H1 (cell line): ENCODE data around the gene LRRC42. TPM values are rescaled to one million over a fixed set of nuclear protein-coding genes. Genes with fewer than 3 reads are reported as not detected.

Experiments used
- CTCF ChIA-PET: fragments of 300-600 bp; sonication (Branson Sonifier 250); formaldehyde crosslinking; loops from one replicate; lab custom pipeline; 2021; ENCODE audit not compliant: partially characterized antibody; lab: Charles Lee
- POLR2A ChIA-PET: fragments of 300-600 bp; sonication (Branson Sonifier 250); formaldehyde crosslinking; loops from one replicate; lab custom pipeline; 2021; ENCODE audit warnings: inconsistent platforms; ENCODE audit not compliant: partially characterized antibody; lab: Charles Lee
- DNase-seq, 2 experiments: peaks; one replicate each; pipeline versions ENCODE4 v3.0.0 to v3.0.0-alpha.2; 2010 to 2022; ENCODE audit warnings: low spot score in 2 of 2, low read depth in 1 of 2, mixed read lengths in 1 of 2
- FAIRE-seq: peaks from 2 replicates; lab custom pipeline; 2011; peaks lifted over from hg19 to GRCh38; lab: Jason Lieb, UNC
- H2AFZ ChIP-seq: 2 replicates; pipeline ENCODE4 v1.8.1; 2012; ENCODE audit warnings: low read length, inconsistent platforms
- H2AK5ac ChIP-seq: 2 replicates; pipeline ENCODE4 v1.6.1; 2013; ENCODE audit warnings: low read depth, low read length
- H2BK120ac ChIP-seq: replicated peaks from 2 replicates; pipeline ENCODE3; 2013; ENCODE audit warnings: low read depth, low read length, inconsistent platforms
- H2BK12ac ChIP-seq: 2 replicates; pipeline ENCODE4 v1.6.1; 2013; ENCODE audit warnings: low read depth, low read length
- H2BK15ac ChIP-seq: 2 replicates; pipeline ENCODE4 v1.6.1; 2013; ENCODE audit warnings: low read length
- H2BK20ac ChIP-seq: 2 replicates; pipeline ENCODE4 v1.6.1; 2013; ENCODE audit warnings: low read length
- H2BK5ac ChIP-seq: 2 replicates; pipeline ENCODE4 v1.6.1; 2013; ENCODE audit warnings: low read depth, low read length
- H3K14ac ChIP-seq: 2 replicates; pipeline ENCODE4 v1.6.1; 2013; ENCODE audit warnings: inconsistent platforms; ENCODE audit not compliant: insufficient read length
- H3K18ac ChIP-seq: 2 replicates; pipeline ENCODE4 v1.6.1; 2013; ENCODE audit warnings: low read length; ENCODE audit errors: extremely low read depth
- H3K23ac ChIP-seq: 2 replicates; pipeline ENCODE4 v1.6.1; 2013; ENCODE audit warnings: inconsistent platforms; ENCODE audit not compliant: insufficient read length
- H3K23me2 ChIP-seq: 2 replicates; pipeline ENCODE4 v1.6.1; 2013; ENCODE audit warnings: low read depth, low read length
- H3K27ac ChIP-seq: 2 replicates; pipeline ENCODE4 v1.6.1; 2011; ENCODE audit warnings: low read depth, low read length, inconsistent platforms
- H3K27me3 ChIP-seq, 4 experiments: replicated peaks in 1 of 4; 1 replicate in 1 of 4; 2 replicates in 3 of 4; pipeline versions ENCODE4 v1.6.1 to v1.8.1; 2011 to 2013; ENCODE audit warnings: low read length in 3 of 4, mild to moderate bottlenecking in 3 of 4, inconsistent platforms in 2 of 4, mixed read lengths in 2 of 4, moderate library complexity in 1 of 4; ENCODE audit not compliant: control insufficient read depth in 3 of 4, insufficient read depth in 3 of 4; ENCODE audit errors: extremely low read depth in 1 of 4
- H3K36me3 ChIP-seq, 4 experiments: 2 replicates each; pipeline versions ENCODE4 v1.6.1 to v1.8.1; 2011 to 2013; ENCODE audit warnings: mild to moderate bottlenecking in 4 of 4, low read length in 3 of 4, moderate library complexity in 2 of 4, control low read depth in 1 of 4, inconsistent platforms in 1 of 4; ENCODE audit not compliant: insufficient read depth in 4 of 4, control insufficient read depth in 2 of 4
- H3K4ac ChIP-seq: replicated peaks from 2 replicates; pipeline ENCODE3; 2013; ENCODE audit warnings: low read length, low read depth, mixed read lengths, inconsistent platforms; ENCODE audit not compliant: insufficient read length
- H3K4me1 ChIP-seq, 4 experiments: replicated peaks in 1 of 4; 1 replicate in 1 of 4; 2 replicates in 3 of 4; pipeline versions ENCODE4 v1.6.1 to v1.8.1; 2011 to 2013; ENCODE audit warnings: low read length in 3 of 4, inconsistent platforms in 2 of 4, mixed read lengths in 1 of 4; ENCODE audit not compliant: insufficient read depth in 4 of 4, control insufficient read depth in 3 of 4
- H3K4me2 ChIP-seq, 2 experiments: 2 replicates each; pipeline versions ENCODE4 v1.6.1 to v1.8.1; 2011 to 2013; ENCODE audit warnings: low read depth in 2 of 2, low read length in 2 of 2, control low read depth in 1 of 2, inconsistent platforms in 1 of 2, mild to moderate bottlenecking in 1 of 2; ENCODE audit not compliant: insufficient read depth in 1 of 2
- H3K4me3 ChIP-seq, 4 experiments: fragments of 200-600, 300-600 bp in 1 of 4; sonication (generic), shearing (Covaris generic), sonication (Bioruptor Twin) in 1 of 4; 2 replicates each; pipeline versions ENCODE4 v1.5.1 to v1.8.1; 2011 to 2016; ENCODE audit warnings: low read length in 4 of 4, low read depth in 3 of 4, control low read depth in 2 of 4, inconsistent platforms in 2 of 4, mild to moderate bottlenecking in 2 of 4, mixed read lengths in 1 of 4, moderate library complexity in 1 of 4; ENCODE audit not compliant: insufficient read depth in 2 of 4; ENCODE audit errors: extremely low read depth in 1 of 4
- H3K56ac ChIP-seq: replicated peaks from 2 replicates; pipeline ENCODE3; 2013; ENCODE audit warnings: low read depth, mild to moderate bottlenecking, mixed read lengths, low read length, inconsistent platforms; ENCODE audit not compliant: insufficient read length
- H3K79me1 ChIP-seq: 2 replicates; pipeline ENCODE4 v1.6.1; 2013; ENCODE audit warnings: low read depth, low read length, control low read depth
- H3K79me2 ChIP-seq, 2 experiments: 2 replicates each; pipeline versions ENCODE4 v1.6.1 to v1.8.1; 2012 to 2013; ENCODE audit warnings: low read length in 2 of 2, mild to moderate bottlenecking in 2 of 2, inconsistent platforms in 1 of 2; ENCODE audit not compliant: insufficient read depth in 2 of 2, control insufficient read depth in 1 of 2
- H3K9ac ChIP-seq, 4 experiments: replicated peaks in 1 of 4; 1 replicate in 1 of 4; 2 replicates in 3 of 4; pipeline versions ENCODE4 v1.6.1 to v1.8.1; 2011 to 2013; ENCODE audit warnings: low read depth in 3 of 4, low read length in 3 of 4, control low read depth in 2 of 4, mild to moderate bottlenecking in 2 of 4, moderate library complexity in 2 of 4, inconsistent platforms in 1 of 4; ENCODE audit errors: extremely low read depth in 1 of 4
- H3K9me3 ChIP-seq, 2 experiments: 2 replicates each; pipeline versions ENCODE4 v1.6.1 to v1.8.1; 2012 to 2013; ENCODE audit warnings: mild to moderate bottlenecking in 2 of 2, moderate library complexity in 2 of 2, control low read depth in 1 of 2, inconsistent platforms in 1 of 2, low read depth in 1 of 2, low read length in 1 of 2, mixed read lengths in 1 of 2; ENCODE audit not compliant: insufficient read depth in 2 of 2
- H4K20me1 ChIP-seq, 2 experiments: replicated peaks in 1 of 2; 2 replicates each; pipeline versions ENCODE3 to v1.8.1; 2011 to 2013; ENCODE audit warnings: inconsistent platforms in 2 of 2, low read length in 2 of 2, mild to moderate bottlenecking in 1 of 2; ENCODE audit not compliant: insufficient read depth in 2 of 2, control insufficient read depth in 1 of 2
- H4K5ac ChIP-seq: 2 replicates; pipeline ENCODE4 v1.6.1; 2013; ENCODE audit warnings: low read length, low read depth, mixed read lengths, inconsistent platforms; ENCODE audit not compliant: insufficient read length
- H4K8ac ChIP-seq: 2 replicates; pipeline ENCODE4 v1.8.0; 2013; ENCODE audit warnings: mild to moderate bottlenecking, moderate library complexity, low read length, inconsistent platforms; ENCODE audit not compliant: insufficient read depth; ENCODE audit errors: extremely low read depth
- H4K91ac ChIP-seq: replicated peaks from 2 replicates; pipeline ENCODE3; 2013; ENCODE audit warnings: low read length, mixed read lengths, inconsistent platforms; ENCODE audit not compliant: insufficient read length
- CREB1 ChIP-seq: IDR thresholded peaks from 2 replicates; pipeline ENCODE4 v1.6.1; 2012; ENCODE audit warnings: inconsistent platforms
- EZH2 ChIP-seq: fragments of 200-600 bp; sonication (generic); IDR thresholded peaks from 2 replicates; pipeline ENCODE4 v1.7.1; 2012; ENCODE audit warnings: low read depth, mild to moderate bottlenecking, moderate library complexity, low read length, inconsistent platforms; ENCODE audit not compliant: severe bottlenecking
- MAX ChIP-seq: IDR thresholded peaks from 2 replicates; pipeline ENCODE4 v1.6.1; 2012; ENCODE audit warnings: inconsistent platforms
- NRF1 ChIP-seq: IDR thresholded peaks from 2 replicates; pipeline ENCODE4 v1.6.1; 2011; ENCODE audit warnings: mild to moderate bottlenecking, low read depth, low read length, improper control_type of control experiment
- RAD21 ChIP-seq, 2 experiments: IDR thresholded peaks in 1 of 2; conservative IDR thresholded peaks in 1 of 2; 2 replicates each; pipeline ENCODE4 v1.6.1; 2011; ENCODE audit warnings: low read depth in 2 of 2, low read length in 2 of 2, improper control_type of control experiment in 1 of 2, inconsistent platforms in 1 of 2, mild to moderate bottlenecking in 1 of 2, moderate library complexity in 1 of 2
- SIX5 ChIP-seq: IDR thresholded peaks from 2 replicates; pipeline ENCODE4 v1.6.1; 2011; ENCODE audit warnings: mild to moderate bottlenecking, low read depth, low read length
- SP1 ChIP-seq: IDR thresholded peaks from 2 replicates; pipeline ENCODE4 v1.6.1; 2011; ENCODE audit warnings: low read depth, low read length
- SP4 ChIP-seq: IDR thresholded peaks from 2 replicates; pipeline ENCODE4 v1.6.1; 2012; ENCODE audit warnings: low read length, inconsistent platforms
- TAF7 ChIP-seq: optimal IDR thresholded peaks from 2 replicates; pipeline ENCODE3; 2011; ENCODE audit warnings: low read depth, mild to moderate bottlenecking, inconsistent platforms, low read length, moderate library complexity, borderline replicate concordance
- TCF12 ChIP-seq: IDR thresholded peaks from 2 replicates; pipeline ENCODE4 v1.6.1; 2011; ENCODE audit warnings: low read depth, mild to moderate bottlenecking, low read length
- TEAD4 ChIP-seq: IDR thresholded peaks from 2 replicates; pipeline ENCODE4 v1.6.1; 2012; ENCODE audit warnings: low read depth, low read length, inconsistent platforms, mixed read lengths
- WGBS, 2 experiments: shearing (Covaris generic) in 1 of 2; methylation state at CpG; one replicate each; pipeline versions ENCODE4 v1.1.6 to v1.1.7; 2013 to 2015; ENCODE audit warnings: low lambda C conversion rate in 2 of 2, mixed read lengths in 2 of 2, inconsistent platforms in 1 of 2, low coverage in 1 of 2, missing lambda C conversion rate in 1 of 2; ENCODE audit not compliant: insufficient replicate concordance in 2 of 2, insufficient coverage in 1 of 2, insufficient read length in 1 of 2; ENCODE audit errors: extremely low coverage in 1 of 2, missing lambda C conversion rate in 1 of 2; 5-methylcytosine and 5-hydroxymethylcytosine counted together
- polyA plus RNA-seq, 7 experiments: library from polyadenylated mRNA; depleted of rRNA in 3 of 7; stranded (reverse) in 5 of 7; unstranded in 2 of 7; fragments of >200 nt in 5 of 7; fragments of 200-250 nt in 2 of 7; gene quantifications; 1 replicate in 5 of 7; 2 replicates in 1 of 7; 4 replicates in 1 of 7; pipeline versions ENCODE4 v1.2.1 to v1.2.3, GENCODE V29; 2011 to 2013; ENCODE audit warnings: missing spikeins in 2 of 7, mixed read lengths in 2 of 7
- total RNA-seq: library from RNA; stranded (reverse); fragmentation: NEBNext Ultra II Directional; extraction: Animal tissue kit (Norgen Biotek cat#: 25700); gene quantifications from 2 replicates; pipeline ENCODE4 v1.2.1, GENCODE V29; 2021

The LRRC42 gene
- total and polyA plus RNA-seq, 2 of the 8 experiments (the other 6 are each of a cell fraction or from before 2014, with no cell fraction given), result 38.2 to 54.1 TPM

- H2BK5ac ChIP-seq, result no peak overlapping the region
- H3K4me1 ChIP-seq, result peaks cover 4 to 18% (median 13%) of the 10 kb centered on the region in 4 experiments
- WGBS, 2 experiments, result 91% methylated on average over 4 of the region's 4 CpGs; no CpG with 5 or more reads in 1 of the 2 experiments
- H4K8ac ChIP-seq, result no peak overlapping the region
- no peak overlapping the region for H2AK5ac ChIP-seq
- no peak overlapping the region for H4K5ac ChIP-seq
- peaks cover 16% of the 10 kb centered on the region for H3K79me1 ChIP-seq
- H4K20me1 ChIP-seq, result peaks cover 7 to 10% of the 10 kb centered on the region in 2 experiments
- H3K36me3 ChIP-seq, result peaks cover 0 to 18% (median 8%) of the 10 kb centered on the region in 4 experiments; a peak in 7 of 8 replicates
- no peak overlapping the region for H2BK20ac ChIP-seq
- H3K9ac ChIP-seq, result no peak overlapping the region
- no peak overlapping the region for H2BK15ac ChIP-seq
- no peaks in the 10 kb centered on the region for H3K27me3 ChIP-seq
- no peak overlapping the region for H2BK120ac ChIP-seq
- H3K27ac ChIP-seq, result no peak overlapping the region
- H3K23me2 ChIP-seq, result peaks cover 14% of the 10 kb centered on the region
- no peak overlapping the region for H3K56ac ChIP-seq
- H2BK12ac ChIP-seq, result no peak overlapping the region
- no peak overlapping the region for H4K91ac ChIP-seq
- POLR2A ChIA-PET, result interaction anchor here (0.7 to 2.2 kb wide), 6 partner anchors 7 to 88 kb away, joined by 3 to 7 read pairs (median 4); partner anchors contain the start of gene YIPF1
- H3K4ac ChIP-seq, result no peak overlapping the region
- DNase-seq (peak in 1 of 2 experiments; percentile 63), FAIRE-seq (no peak)
- no peak overlapping the region for H3K14ac ChIP-seq
- H3K9me3 ChIP-seq, result no peaks in the 10 kb centered on the region
- CTCF ChIA-PET, result interaction anchor here (0.6 to 7.6 kb wide), 32 partner anchors 9 to 986 kb away, joined by 3 to 123 read pairs (median 4); partner anchors contain the start of genes LDLRAD1 and NDC1
- H2AFZ ChIP-seq, result no peak overlapping the region
- no peak overlapping the region for H3K18ac ChIP-seq
- H3K4me3 ChIP-seq, result no peak overlapping the region
- peaks cover 3 to 46% of the 10 kb centered on the region in 2 experiments; a peak in 3 of 4 replicates for H3K79me2 ChIP-seq
- no peak overlapping the region for H3K23ac ChIP-seq
- H3K4me2 ChIP-seq, result no peak overlapping the region
- TF ChIP-seq CREB1 (no peak), SP1 (no peak), TCF12 (no peak), NRF1 (no peak), SIX5 (no peak), MAX (no peak), SP4 (no peak), EZH2 (no peak), TEAD4 (peak; percentile 80), TAF7 (no peak), RAD21 (IDR thresholded peaks at IDR 0.05 in 1 of 2, conservative IDR thresholded peaks at IDR 0.05 in 1 of 2; ENCODE audit: low read depth in 2 of 2, low read length in 2 of 2) (peak; percentile 89 to 91)
Measured at GRCh38 chr1:53949023-53949990, 3.2 kb downstream of the LRRC42 start.
